Activated CD8-positive, alpha-beta memory T cell treated with anti-CD3 and anti-CD28 coated beads, Interleukin-2, amount 50 U/mL, for 1 hour (primary cell): ENCODE data around the gene TBC1D24.

ENCODE experiments used
- DNase-seq: peaks from one replicate; pipeline ENCODE4 v3.0.0-alpha.2; 2020; ENCODE audit errors: extremely low read depth

Gene TBC1D24

DNA sequence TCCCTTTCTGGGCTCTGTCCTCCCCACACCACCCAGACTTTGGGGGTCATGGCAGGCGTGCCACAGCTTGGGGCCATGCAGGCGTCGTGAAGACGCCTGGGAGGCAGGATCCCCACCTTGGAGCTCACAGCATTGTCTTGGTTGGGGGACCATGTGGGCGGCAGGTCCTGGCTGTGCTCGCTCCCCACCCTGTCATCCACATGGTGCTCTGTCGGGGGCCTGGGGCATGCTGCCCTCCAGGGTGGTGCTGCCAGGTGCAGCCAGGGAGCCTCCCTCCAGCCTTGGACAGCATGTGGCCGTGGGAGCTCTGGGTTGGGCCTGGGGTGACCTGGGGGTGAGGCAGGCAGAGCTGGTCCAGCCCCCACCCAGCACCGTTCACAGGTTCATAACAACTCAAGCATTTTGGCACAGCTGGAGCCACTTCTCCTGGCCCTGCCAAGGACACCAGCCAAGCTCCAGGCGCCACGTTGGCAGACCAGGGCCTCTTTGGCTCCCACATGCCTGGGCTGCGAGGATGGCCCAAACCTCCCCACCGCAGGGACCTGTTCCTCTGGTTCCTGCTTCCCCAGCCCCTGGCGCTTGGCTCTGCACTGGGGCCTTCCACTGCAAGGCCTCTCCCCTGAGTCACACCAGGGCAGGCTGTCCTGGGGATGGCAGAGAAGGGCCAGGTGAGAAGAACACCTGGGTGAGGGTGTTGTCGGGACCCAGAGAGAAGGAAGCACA is 23.8 kb downstream of the TBC1D24 start:
- no peak for DNase-seq

DNA sequence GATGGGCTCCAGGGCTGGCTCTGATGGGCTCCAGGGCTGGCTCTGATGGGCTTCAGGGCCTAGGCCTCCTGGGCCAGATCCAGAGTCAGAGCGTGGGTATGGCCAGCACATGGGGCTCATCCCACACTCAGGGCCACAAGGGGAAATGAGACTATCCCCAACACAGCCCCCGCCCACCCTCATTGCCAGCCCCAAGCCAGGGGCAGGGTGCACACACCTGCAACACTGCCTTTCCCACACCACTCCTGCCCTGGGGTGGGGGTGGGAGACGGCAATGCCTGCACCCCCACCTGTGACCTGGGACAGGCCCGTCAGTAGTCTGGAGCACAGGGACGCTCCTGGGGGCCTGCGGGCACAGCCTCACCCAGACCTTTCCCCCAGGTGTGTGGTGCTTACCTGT is 24.5 kb downstream of the TBC1D24 start:
- no peak for DNase-seq

GRCh38 chr16:2499890-2500429 is 25.0 kb downstream of the TBC1D24 start:
- no peak for DNase-seq

DNA sequence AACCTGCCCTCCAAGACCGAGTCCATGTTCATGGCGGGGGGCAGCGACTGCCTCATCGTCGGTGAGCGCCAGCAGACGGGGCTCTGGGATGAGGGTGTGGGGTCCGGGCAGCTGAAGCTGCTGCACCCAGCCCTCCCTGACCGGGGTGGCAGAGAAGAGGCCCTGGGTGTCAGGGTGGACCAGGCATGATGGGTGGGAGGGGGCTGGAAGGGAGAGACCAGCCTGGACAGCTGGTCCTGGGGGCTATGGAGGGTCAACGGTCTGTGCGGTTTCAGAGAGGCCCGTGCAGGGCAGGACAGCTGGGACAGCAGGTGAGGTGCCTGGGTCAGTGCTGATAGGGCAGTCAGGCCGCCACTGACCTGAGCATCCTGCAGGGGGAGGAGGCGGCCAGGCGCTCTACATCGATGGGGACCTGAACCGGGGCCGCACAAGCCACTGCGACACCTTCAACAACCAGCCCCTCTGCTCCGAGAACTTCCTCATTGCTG is 25.5 kb downstream of the TBC1D24 start:
- DNase-seq, result no peak

DNA sequence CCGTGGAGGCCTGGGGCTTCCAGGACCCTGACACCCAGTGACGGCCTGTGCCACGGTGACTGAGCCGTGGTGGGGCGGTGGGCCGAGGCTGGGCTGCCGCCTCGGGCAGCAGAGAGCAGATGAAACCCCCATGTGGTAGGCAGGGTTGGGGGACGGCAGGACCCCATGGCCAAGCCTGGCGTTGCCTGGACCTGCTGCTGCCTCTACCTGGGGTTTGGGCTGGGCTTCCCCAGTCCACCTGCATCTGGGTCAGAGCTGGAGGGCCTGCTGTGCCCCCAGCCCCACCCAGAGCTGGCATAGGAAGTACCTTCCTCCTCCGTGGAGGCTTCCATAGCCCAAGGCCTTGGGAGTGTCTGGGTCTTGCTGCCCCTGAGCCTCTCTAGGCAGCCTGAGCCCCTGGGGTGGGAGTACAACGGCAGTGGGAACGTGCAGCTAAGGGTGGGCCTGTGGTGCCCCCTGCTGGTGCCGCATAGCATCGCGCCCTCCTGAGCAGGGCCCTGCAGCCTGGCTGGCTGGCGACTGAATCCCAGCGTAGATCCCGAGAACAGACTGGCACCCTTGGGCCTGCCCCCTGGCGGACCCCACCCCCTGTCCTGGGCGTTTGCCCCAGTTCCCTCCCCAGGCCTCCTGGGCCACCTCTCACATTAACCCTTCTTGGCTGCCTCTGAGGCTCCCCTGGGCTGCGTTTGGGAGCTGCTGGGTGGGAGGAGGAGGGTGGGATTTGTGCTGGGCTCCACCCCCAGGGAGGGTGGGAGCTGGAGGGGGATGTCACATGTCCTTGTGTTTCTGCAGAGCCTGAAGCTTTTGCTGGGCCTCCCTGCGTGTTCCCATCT is 26.2 kb downstream of the TBC1D24 start:
- no peak for DNase-seq

- no peak for DNase-seq
Measured at GRCh38 chr16:2501946-2502895, 27.3 kb downstream of the TBC1D24 start.

- no peak for DNase-seq
Measured at GRCh38 chr16:2505695-2506094, 30.8 kb downstream of the TBC1D24 start.

DNA sequence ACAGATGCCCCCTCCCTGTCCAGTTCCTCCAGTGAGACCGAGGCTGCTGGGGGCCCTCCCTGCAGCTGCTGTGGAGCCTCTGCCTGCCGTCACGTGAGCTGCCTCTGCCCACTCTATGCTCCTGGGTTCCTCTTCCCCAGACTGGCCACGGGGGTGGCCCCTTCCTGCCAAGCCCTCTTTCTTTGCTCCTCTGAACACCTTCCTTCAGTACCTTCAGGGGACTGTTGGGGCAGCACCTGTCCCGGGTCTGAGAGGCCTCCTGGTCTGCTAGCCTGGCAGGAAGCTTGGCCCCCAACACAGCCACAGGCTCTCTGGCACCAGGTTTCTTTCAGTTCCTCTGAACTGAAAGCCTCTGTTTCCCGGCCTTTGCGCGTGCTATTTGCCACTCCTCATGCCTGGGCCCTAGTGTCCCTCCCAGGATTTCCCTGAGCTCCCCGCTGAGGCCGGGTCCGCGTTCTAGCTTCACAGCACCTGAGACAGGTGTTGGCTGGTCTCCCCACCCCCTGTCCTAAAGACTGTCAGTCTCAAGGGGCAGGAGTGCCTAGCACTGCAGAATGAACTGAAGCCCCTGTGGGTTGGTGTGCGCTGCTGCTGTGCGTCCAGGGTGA is 32.2 kb downstream of the TBC1D24 start:
- DNase-seq, result no peak

GRCh38 chr16:2507665-2508064 is 32.7 kb downstream of the TBC1D24 start:
- DNase-seq, result no peak

- no peak for DNase-seq
Measured at GRCh38 chr16:2508722-2509400, 33.9 kb downstream of the TBC1D24 start.

DNA sequence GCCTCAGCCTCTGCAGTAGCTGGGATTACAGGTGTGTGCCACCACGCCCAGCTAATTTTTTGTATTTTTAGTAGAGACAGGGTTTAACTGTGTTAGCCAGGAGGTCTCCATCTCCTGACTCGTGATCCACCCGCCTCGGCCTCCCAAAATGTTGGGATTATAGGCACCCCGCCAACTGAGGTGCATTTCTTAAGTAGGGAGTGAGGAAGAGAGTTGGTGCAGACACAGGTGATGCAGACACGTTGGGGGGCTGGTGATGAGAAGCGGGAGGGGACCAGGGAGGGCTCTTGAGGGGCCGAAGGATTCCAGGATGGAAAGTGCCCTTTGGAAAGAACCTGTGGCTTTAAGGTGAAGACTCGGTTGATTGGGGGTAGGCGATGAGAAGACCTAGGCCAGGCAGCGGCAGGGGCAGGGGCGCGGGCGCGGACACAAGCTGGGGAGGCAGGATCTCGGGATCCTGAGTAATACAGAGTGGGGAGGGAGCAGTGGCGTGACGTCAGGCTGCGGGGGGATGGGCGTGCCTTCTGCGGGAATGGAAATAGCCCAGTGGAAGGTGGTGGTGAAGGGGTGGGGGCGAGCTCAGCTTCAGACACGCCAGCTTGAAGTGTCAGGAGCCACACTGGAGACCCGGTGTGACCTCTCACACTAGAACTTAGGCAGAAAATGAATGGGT is 36.3 kb downstream of the TBC1D24 start:
- DNase-seq, result no peak

DNA sequence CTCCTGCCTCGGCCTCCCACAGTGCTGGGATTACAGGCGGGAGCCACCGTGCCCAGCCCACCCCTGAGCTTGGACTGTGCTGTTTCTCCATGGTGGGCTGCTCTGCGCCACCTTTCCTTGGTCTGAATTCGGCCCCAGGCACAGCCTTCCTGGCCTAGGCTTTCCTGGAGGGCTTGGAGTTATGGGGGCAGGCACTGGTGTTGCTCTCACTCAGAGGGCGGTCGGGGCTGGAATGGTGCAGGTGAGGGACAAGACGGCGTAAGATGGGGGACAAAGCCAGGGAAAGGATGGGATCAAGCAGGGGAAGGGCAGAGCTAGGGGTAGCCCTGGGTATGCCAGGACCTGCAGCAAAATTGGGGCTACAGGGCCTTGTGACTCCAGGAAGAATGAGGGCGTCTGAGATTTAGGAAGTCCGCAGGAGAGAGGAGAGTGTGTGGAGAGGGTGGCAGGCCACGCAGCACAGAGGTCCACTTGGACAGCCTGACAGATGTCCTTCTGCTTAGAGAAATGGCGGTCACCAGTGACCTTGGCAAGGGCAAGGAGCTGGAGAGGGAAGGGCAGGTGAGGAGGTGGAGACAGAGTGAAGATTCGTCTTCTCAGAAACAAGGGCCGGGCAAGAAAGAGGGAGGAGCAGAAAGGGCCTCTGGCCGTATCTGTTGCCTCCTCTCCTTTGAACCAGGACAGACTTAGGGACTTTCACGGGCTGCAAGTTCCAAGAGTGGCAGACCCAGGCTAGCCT is 37.2 kb downstream of the TBC1D24 start:
- DNase-seq, result no peak

GRCh38 chr16:2512735-2513404 is 37.9 kb downstream of the TBC1D24 start:
- no peak for DNase-seq

- DNase-seq, result peak; percentile 71
Measured at GRCh38 chr16:2513405-2514332, 38.7 kb downstream of the TBC1D24 start, which contains the start of gene ATP6V0C. Gene ATP6V0C (plus strand): TSS chr16:2513952. CDS start chr16:2514104, 152 bp downstream.

DNA sequence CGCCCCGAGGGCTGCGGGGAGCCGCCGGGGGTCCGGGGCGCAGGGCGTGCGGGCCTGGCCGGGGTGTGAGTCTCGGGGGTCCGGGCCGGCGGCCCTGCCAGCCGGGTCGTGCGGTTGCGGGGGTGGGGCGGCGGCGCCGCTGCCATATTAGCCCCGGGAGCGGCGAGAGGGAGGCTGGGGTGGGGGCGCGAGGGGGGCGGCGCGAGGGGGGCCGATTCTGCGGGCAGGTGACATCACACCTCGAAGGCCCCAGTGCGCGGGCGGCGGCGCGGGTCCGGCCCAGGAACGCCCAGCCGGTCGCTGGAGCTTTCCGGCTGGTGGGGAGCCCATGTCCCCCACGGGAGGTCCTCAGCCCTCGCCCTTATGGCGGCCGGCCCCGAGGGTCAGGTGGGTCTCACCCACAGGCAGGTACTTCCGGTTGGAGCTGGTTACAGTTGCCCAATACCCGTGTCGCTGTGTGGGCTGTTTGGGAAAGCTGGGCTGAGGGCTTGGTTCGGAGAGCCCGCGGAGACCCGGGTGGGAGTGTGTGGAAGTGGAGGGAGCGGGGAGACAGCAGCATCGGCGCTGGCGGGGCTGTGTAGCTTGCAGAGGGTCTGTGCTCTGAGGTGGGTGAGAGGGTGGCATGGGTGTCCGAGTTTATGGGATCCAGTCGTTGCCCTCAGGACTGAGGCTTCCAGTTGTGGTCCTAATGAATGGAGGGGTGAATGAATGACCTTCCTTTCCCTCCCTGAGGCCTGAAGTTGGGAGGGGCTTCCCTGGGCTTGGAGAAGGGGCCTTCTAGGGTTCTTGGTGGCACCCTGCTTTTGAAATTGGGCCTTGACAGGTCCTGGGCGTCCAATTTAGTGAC is 39.6 kb downstream of the TBC1D24 start:
- no peak for DNase-seq

- no peak for DNase-seq
Measured at GRCh38 chr16:2515180-2515851, 40.4 kb downstream of the TBC1D24 start.
